H1 (cell line): ENCODE data around the gene TMEM129. TPM values are rescaled to one million over a fixed set of nuclear protein-coding genes. Genes with fewer than 3 reads are reported as not detected.

Experiments used
- CTCF ChIA-PET: fragments of 300-600 bp; sonication (Branson Sonifier 250); formaldehyde crosslinking; loops from one replicate; lab custom pipeline; 2021; ENCODE audit not compliant: partially characterized antibody; lab: Charles Lee
- POLR2A ChIA-PET: fragments of 300-600 bp; sonication (Branson Sonifier 250); formaldehyde crosslinking; loops from one replicate; lab custom pipeline; 2021; ENCODE audit warnings: inconsistent platforms; ENCODE audit not compliant: partially characterized antibody; lab: Charles Lee
- DNase-seq, 2 experiments: peaks; one replicate each; pipeline versions ENCODE4 v3.0.0 to v3.0.0-alpha.2; 2010 to 2022; ENCODE audit warnings: low spot score in 2 of 2, low read depth in 1 of 2, mixed read lengths in 1 of 2
- FAIRE-seq: peaks from 2 replicates; lab custom pipeline; 2011; peaks lifted over from hg19 to GRCh38; lab: Jason Lieb, UNC
- H2AFZ ChIP-seq: 2 replicates; pipeline ENCODE4 v1.8.1; 2012; ENCODE audit warnings: low read length, inconsistent platforms
- H2AK5ac ChIP-seq: 2 replicates; pipeline ENCODE4 v1.6.1; 2013; ENCODE audit warnings: low read depth, low read length
- H2BK120ac ChIP-seq: replicated peaks from 2 replicates; pipeline ENCODE3; 2013; ENCODE audit warnings: low read depth, low read length, inconsistent platforms
- H2BK12ac ChIP-seq: 2 replicates; pipeline ENCODE4 v1.6.1; 2013; ENCODE audit warnings: low read depth, low read length
- H2BK15ac ChIP-seq: 2 replicates; pipeline ENCODE4 v1.6.1; 2013; ENCODE audit warnings: low read length
- H2BK20ac ChIP-seq: 2 replicates; pipeline ENCODE4 v1.6.1; 2013; ENCODE audit warnings: low read length
- H2BK5ac ChIP-seq: 2 replicates; pipeline ENCODE4 v1.6.1; 2013; ENCODE audit warnings: low read depth, low read length
- H3K14ac ChIP-seq: 2 replicates; pipeline ENCODE4 v1.6.1; 2013; ENCODE audit warnings: inconsistent platforms; ENCODE audit not compliant: insufficient read length
- H3K18ac ChIP-seq: 2 replicates; pipeline ENCODE4 v1.6.1; 2013; ENCODE audit warnings: low read length; ENCODE audit errors: extremely low read depth
- H3K23ac ChIP-seq: 2 replicates; pipeline ENCODE4 v1.6.1; 2013; ENCODE audit warnings: inconsistent platforms; ENCODE audit not compliant: insufficient read length
- H3K23me2 ChIP-seq: 2 replicates; pipeline ENCODE4 v1.6.1; 2013; ENCODE audit warnings: low read depth, low read length
- H3K27ac ChIP-seq: 2 replicates; pipeline ENCODE4 v1.6.1; 2011; ENCODE audit warnings: low read depth, low read length, inconsistent platforms
- H3K27me3 ChIP-seq, 4 experiments: replicated peaks in 1 of 4; 1 replicate in 1 of 4; 2 replicates in 3 of 4; pipeline versions ENCODE4 v1.6.1 to v1.8.1; 2011 to 2013; ENCODE audit warnings: low read length in 3 of 4, mild to moderate bottlenecking in 3 of 4, inconsistent platforms in 2 of 4, mixed read lengths in 2 of 4, moderate library complexity in 1 of 4; ENCODE audit not compliant: control insufficient read depth in 3 of 4, insufficient read depth in 3 of 4; ENCODE audit errors: extremely low read depth in 1 of 4
- H3K36me3 ChIP-seq, 4 experiments: 2 replicates each; pipeline versions ENCODE4 v1.6.1 to v1.8.1; 2011 to 2013; ENCODE audit warnings: mild to moderate bottlenecking in 4 of 4, low read length in 3 of 4, moderate library complexity in 2 of 4, control low read depth in 1 of 4, inconsistent platforms in 1 of 4; ENCODE audit not compliant: insufficient read depth in 4 of 4, control insufficient read depth in 2 of 4
- H3K4ac ChIP-seq: replicated peaks from 2 replicates; pipeline ENCODE3; 2013; ENCODE audit warnings: low read length, low read depth, mixed read lengths, inconsistent platforms; ENCODE audit not compliant: insufficient read length
- H3K4me1 ChIP-seq, 4 experiments: replicated peaks in 1 of 4; 1 replicate in 1 of 4; 2 replicates in 3 of 4; pipeline versions ENCODE4 v1.6.1 to v1.8.1; 2011 to 2013; ENCODE audit warnings: low read length in 3 of 4, inconsistent platforms in 2 of 4, mixed read lengths in 1 of 4; ENCODE audit not compliant: insufficient read depth in 4 of 4, control insufficient read depth in 3 of 4
- H3K4me2 ChIP-seq, 2 experiments: 2 replicates each; pipeline versions ENCODE4 v1.6.1 to v1.8.1; 2011 to 2013; ENCODE audit warnings: low read depth in 2 of 2, low read length in 2 of 2, control low read depth in 1 of 2, inconsistent platforms in 1 of 2, mild to moderate bottlenecking in 1 of 2; ENCODE audit not compliant: insufficient read depth in 1 of 2
- H3K4me3 ChIP-seq, 4 experiments: fragments of 200-600, 300-600 bp in 1 of 4; sonication (generic), shearing (Covaris generic), sonication (Bioruptor Twin) in 1 of 4; 2 replicates each; pipeline versions ENCODE4 v1.5.1 to v1.8.1; 2011 to 2016; ENCODE audit warnings: low read length in 4 of 4, low read depth in 3 of 4, control low read depth in 2 of 4, inconsistent platforms in 2 of 4, mild to moderate bottlenecking in 2 of 4, mixed read lengths in 1 of 4, moderate library complexity in 1 of 4; ENCODE audit not compliant: insufficient read depth in 2 of 4; ENCODE audit errors: extremely low read depth in 1 of 4
- H3K56ac ChIP-seq: replicated peaks from 2 replicates; pipeline ENCODE3; 2013; ENCODE audit warnings: low read depth, mild to moderate bottlenecking, mixed read lengths, low read length, inconsistent platforms; ENCODE audit not compliant: insufficient read length
- H3K79me1 ChIP-seq: 2 replicates; pipeline ENCODE4 v1.6.1; 2013; ENCODE audit warnings: low read depth, low read length, control low read depth
- H3K79me2 ChIP-seq, 2 experiments: 2 replicates each; pipeline versions ENCODE4 v1.6.1 to v1.8.1; 2012 to 2013; ENCODE audit warnings: low read length in 2 of 2, mild to moderate bottlenecking in 2 of 2, inconsistent platforms in 1 of 2; ENCODE audit not compliant: insufficient read depth in 2 of 2, control insufficient read depth in 1 of 2
- H3K9ac ChIP-seq, 4 experiments: replicated peaks in 1 of 4; 1 replicate in 1 of 4; 2 replicates in 3 of 4; pipeline versions ENCODE4 v1.6.1 to v1.8.1; 2011 to 2013; ENCODE audit warnings: low read depth in 3 of 4, low read length in 3 of 4, control low read depth in 2 of 4, mild to moderate bottlenecking in 2 of 4, moderate library complexity in 2 of 4, inconsistent platforms in 1 of 4; ENCODE audit errors: extremely low read depth in 1 of 4
- H3K9me3 ChIP-seq, 2 experiments: 2 replicates each; pipeline versions ENCODE4 v1.6.1 to v1.8.1; 2012 to 2013; ENCODE audit warnings: mild to moderate bottlenecking in 2 of 2, moderate library complexity in 2 of 2, control low read depth in 1 of 2, inconsistent platforms in 1 of 2, low read depth in 1 of 2, low read length in 1 of 2, mixed read lengths in 1 of 2; ENCODE audit not compliant: insufficient read depth in 2 of 2
- H4K20me1 ChIP-seq, 2 experiments: replicated peaks in 1 of 2; 2 replicates each; pipeline versions ENCODE3 to v1.8.1; 2011 to 2013; ENCODE audit warnings: inconsistent platforms in 2 of 2, low read length in 2 of 2, mild to moderate bottlenecking in 1 of 2; ENCODE audit not compliant: insufficient read depth in 2 of 2, control insufficient read depth in 1 of 2
- H4K5ac ChIP-seq: 2 replicates; pipeline ENCODE4 v1.6.1; 2013; ENCODE audit warnings: low read length, low read depth, mixed read lengths, inconsistent platforms; ENCODE audit not compliant: insufficient read length
- H4K8ac ChIP-seq: 2 replicates; pipeline ENCODE4 v1.8.0; 2013; ENCODE audit warnings: mild to moderate bottlenecking, moderate library complexity, low read length, inconsistent platforms; ENCODE audit not compliant: insufficient read depth; ENCODE audit errors: extremely low read depth
- H4K91ac ChIP-seq: replicated peaks from 2 replicates; pipeline ENCODE3; 2013; ENCODE audit warnings: low read length, mixed read lengths, inconsistent platforms; ENCODE audit not compliant: insufficient read length
- ASH2L ChIP-seq: fragments of 200-600, 300-600 bp; sonication (generic); IDR thresholded peaks from one replicate; pipeline ENCODE4 v1.7.1; 2017; ENCODE audit warnings: low read length
- CEBPB ChIP-seq: IDR thresholded peaks from 2 replicates; pipeline ENCODE4 v1.6.1; 2012; ENCODE audit warnings: low read depth, low read length
- CTBP2 ChIP-seq: IDR thresholded peaks from 2 replicates; pipeline ENCODE4 v1.7.0; 2011; ENCODE audit warnings: borderline replicate concordance, mild to moderate bottlenecking, moderate library complexity, mixed read lengths, low read length; ENCODE audit not compliant: insufficient read depth, insufficient read length
- E2F6 ChIP-seq: IDR thresholded peaks from 2 replicates; pipeline ENCODE4 v1.6.1; 2012; ENCODE audit warnings: inconsistent platforms
- HDAC6 ChIP-seq: IDR thresholded peaks from one replicate; pipeline ENCODE4 v1.7.1; 2012; ENCODE audit warnings: low read depth, mild to moderate bottlenecking, inconsistent platforms, low read length, moderate library complexity
- SP1 ChIP-seq: IDR thresholded peaks from 2 replicates; pipeline ENCODE4 v1.6.1; 2011; ENCODE audit warnings: low read depth, low read length
- WGBS, 2 experiments: shearing (Covaris generic) in 1 of 2; methylation state at CpG; one replicate each; pipeline versions ENCODE4 v1.1.6 to v1.1.7; 2013 to 2015; ENCODE audit warnings: low lambda C conversion rate in 2 of 2, mixed read lengths in 2 of 2, inconsistent platforms in 1 of 2, low coverage in 1 of 2, missing lambda C conversion rate in 1 of 2; ENCODE audit not compliant: insufficient replicate concordance in 2 of 2, insufficient coverage in 1 of 2, insufficient read length in 1 of 2; ENCODE audit errors: extremely low coverage in 1 of 2, missing lambda C conversion rate in 1 of 2; 5-methylcytosine and 5-hydroxymethylcytosine counted together
- polyA plus RNA-seq, 7 experiments: library from polyadenylated mRNA; depleted of rRNA in 3 of 7; stranded (reverse) in 5 of 7; unstranded in 2 of 7; fragments of >200 nt in 5 of 7; fragments of 200-250 nt in 2 of 7; gene quantifications; 1 replicate in 5 of 7; 2 replicates in 1 of 7; 4 replicates in 1 of 7; pipeline versions ENCODE4 v1.2.1 to v1.2.3, GENCODE V29; 2011 to 2013; ENCODE audit warnings: missing spikeins in 2 of 7, mixed read lengths in 2 of 7
- total RNA-seq: library from RNA; stranded (reverse); fragmentation: NEBNext Ultra II Directional; extraction: Animal tissue kit (Norgen Biotek cat#: 25700); gene quantifications from 2 replicates; pipeline ENCODE4 v1.2.1, GENCODE V29; 2021

Gene TMEM129
- total and polyA plus RNA-seq, 2 of the 8 experiments (the other 6 are each of a cell fraction or from before 2014, with no cell fraction given): 31.5 to 58.7 TPM

DNA sequence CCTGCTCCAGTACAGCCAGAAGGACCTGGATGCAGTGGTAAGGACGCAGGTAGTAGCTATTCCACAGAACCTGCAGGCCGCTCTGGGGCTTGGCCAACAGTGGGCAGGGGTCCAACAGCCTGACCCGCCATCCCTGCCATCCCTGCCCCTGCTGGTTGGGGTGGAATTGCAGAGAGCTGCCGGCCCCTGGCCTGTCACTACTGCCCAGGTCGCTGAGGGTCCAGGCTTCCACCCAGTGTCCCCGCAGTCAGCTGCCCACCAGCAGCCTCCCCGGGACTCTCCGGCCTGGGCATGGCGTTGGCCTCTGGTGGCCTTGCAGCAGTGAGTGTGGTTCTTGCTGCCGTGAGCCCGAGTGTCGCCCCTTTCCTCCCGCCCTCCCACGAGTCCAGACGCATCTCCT, 16.5 kb upstream of the TMEM129 start:
- no peak overlapping the region for H3K4ac ChIP-seq
- CTCF ChIA-PET: interaction anchor here (0.6 to 3.0 kb wide), 6 partner anchors 9 to 162 kb away, joined by 3 to 20 read pairs (median 8); no protein-coding TSS in a partner anchor
- H2AK5ac ChIP-seq: no peak overlapping the region
- H3K4me3 ChIP-seq: no peak overlapping the region
- peaks cover 4% of the 10 kb centered on the region; the same call in 1 of the 2 replicates for H3K79me1 ChIP-seq
- DNase-seq (no peak), FAIRE-seq (no peak)
- H4K91ac ChIP-seq: no peak overlapping the region
- POLR2A ChIA-PET: interaction anchor here (0.6 to 2.2 kb wide), 5 partner anchors 8 to 848 kb away, joined by 3 to 9 read pairs (median 4); partner anchors contain the start of genes SLBP, TACC3 and TMEM129
- no peak overlapping the region for H4K5ac ChIP-seq
- no peak overlapping the region for H2BK5ac ChIP-seq
- TF ChIP-seq SP1 (no peak), HDAC6 (no peak), ASH2L (no peak), E2F6 (no peak), CEBPB (no peak), CTBP2 (no peak)
- TF ChIP-seq, all 59 proteins: peak for 0
- H4K8ac ChIP-seq: no peak overlapping the region
- H3K4me2 ChIP-seq: no peak overlapping the region
- WGBS, 2 experiments: 92% methylated on average over 13 of the region's 15 CpGs; no CpG with 5 or more reads in 1 of the 2 experiments
- no peak overlapping the region for H3K9ac ChIP-seq
- H4K20me1 ChIP-seq: peaks cover 6 to 8% of the 10 kb centered on the region in 2 experiments
- no peak overlapping the region for H2BK20ac ChIP-seq
- H3K9me3 ChIP-seq: no peaks in the 10 kb centered on the region
- no peak overlapping the region for H2AFZ ChIP-seq
- H2BK15ac ChIP-seq: no peak overlapping the region
- H3K27me3 ChIP-seq: no peaks in the 10 kb centered on the region
- H3K27ac ChIP-seq: no peak overlapping the region
- H3K18ac ChIP-seq: no peak overlapping the region
- peaks cover 48 to 88% (median 82%) of the 10 kb centered on the region in 4 experiments for H3K36me3 ChIP-seq
- H2BK120ac ChIP-seq: no peak overlapping the region
- no peaks in the 10 kb centered on the region for H3K4me1 ChIP-seq
- no peak overlapping the region for H3K14ac ChIP-seq
- no peaks in the 10 kb centered on the region for H3K23me2 ChIP-seq
- no peak overlapping the region for H2BK12ac ChIP-seq
- H3K56ac ChIP-seq: no peak overlapping the region
- 0 out of 4 replicates have a peak, but pooled peaks cover 0 to 2% of the 10 kb centered on the region in 2 experiments for H3K79me2 ChIP-seq
- no peak overlapping the region for H3K23ac ChIP-seq
